Right forelimb (tissue), 1 donor: ENCODE data around the gene SAMD11.
A peak's percentile ranks its signal among the peaks of the same experiment; 100 is the strongest.

ENCODE experiments used
- DNase-seq: peaks from one replicate; pipeline ENCODE4 v3.0.0-alpha.2; 2018

Gene SAMD11

GRCh38 chr1:917466-918091, 6.1 kb upstream of the SAMD11 start:
- no peak for DNase-seq

GRCh38 chr1:918353-918752, 5.4 kb upstream of the SAMD11 start:
- no peak for DNase-seq

GRCh38 chr1:918843-919242, 4.9 kb upstream of the SAMD11 start:
- no peak for DNase-seq

- DNase-seq: no peak
Measured at GRCh38 chr1:919271-919872, 4.4 kb upstream of the SAMD11 start.

GRCh38 chr1:920010-920409, 3.7 kb upstream of the SAMD11 start:
- DNase-seq: no peak

GRCh38 chr1:920521-920920, 3.2 kb upstream of the SAMD11 start:
- DNase-seq: no peak

GRCh38 chr1:921011-921837, 2.5 kb upstream of the SAMD11 start:
- peak; percentile 86 for DNase-seq

- no peak for DNase-seq
Measured at GRCh38 chr1:923991-924655, 400 bp downstream of the SAMD11 start.

- peak; percentile 75 for DNase-seq
Measured at GRCh38 chr1:924656-925560, 1.2 kb downstream of the SAMD11 start.

GRCh38 chr1:925561-926421, 2.1 kb downstream of the SAMD11 start:
- DNase-seq: peak; percentile 71

GRCh38 chr1:927234-927633, 3.5 kb downstream of the SAMD11 start:
- DNase-seq: no peak

- no peak for DNase-seq
Measured at GRCh38 chr1:927748-928147, 4.0 kb downstream of the SAMD11 start.

GRCh38 chr1:928825-929661, 5.3 kb downstream of the SAMD11 start:
- no peak for DNase-seq

- DNase-seq: no peak
Measured at GRCh38 chr1:929712-930632, 6.2 kb downstream of the SAMD11 start.

GRCh38 chr1:930633-931138, 7.0 kb downstream of the SAMD11 start:
- DNase-seq: no peak

- no peak for DNase-seq
Measured at GRCh38 chr1:931380-932172, 7.9 kb downstream of the SAMD11 start.

- DNase-seq: no peak
Measured at GRCh38 chr1:932173-932510, 8.4 kb downstream of the SAMD11 start.
